Measurements from ENCODE around the gene FBXL7. TPM values are rescaled to one million over a fixed set of nuclear protein-coding genes. Genes with fewer than 3 reads are reported as not detected.

The FBXL7 gene
- total RNA-seq, 2 experiments from 2014 or later: not detected

DNA sequence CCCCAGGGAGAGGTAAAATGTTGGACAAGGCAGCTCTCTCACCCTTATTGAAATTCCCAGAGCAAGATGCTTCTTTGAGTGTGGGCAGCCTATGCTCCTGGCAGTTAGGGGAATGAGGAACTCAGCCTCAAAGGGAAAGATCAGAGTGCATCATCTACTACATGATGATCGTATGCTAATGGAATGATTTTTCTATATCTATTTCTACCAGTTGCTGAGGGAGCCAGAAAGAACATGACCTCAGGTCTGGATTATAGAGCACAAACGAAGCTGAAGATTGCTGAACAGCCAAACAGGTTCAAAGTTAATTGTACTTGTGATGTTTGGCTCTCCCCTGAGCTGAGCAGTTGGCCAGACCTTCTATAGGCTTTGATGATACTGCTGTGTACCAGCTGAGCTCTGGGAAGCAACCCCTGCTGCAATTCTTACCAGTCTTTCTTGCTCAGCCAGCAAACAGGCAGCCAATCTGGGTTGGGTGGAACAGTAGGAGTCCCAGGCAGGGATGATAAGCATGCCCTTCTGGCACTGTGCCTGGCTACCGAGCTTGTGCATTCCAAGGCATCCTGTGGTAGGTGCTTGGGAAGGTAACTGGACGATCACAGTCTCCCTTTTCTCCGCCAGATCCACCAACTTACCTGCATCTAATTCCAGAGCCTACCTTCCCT, 10.3 kb upstream of the FBXL7 start:
- Mint-ChIP-seq H3K36me3 (no peaks in the 10 kb centered on the region), H3K9me3 (peaks cover 3% of the 10 kb centered on the region), H3K4me3 (no peak overlapping the region), H3K4me1 (no peaks in the 10 kb centered on the region), H3K27me3 (no peaks in the 10 kb centered on the region), H3K27ac (no peak overlapping the region)
- DNase-seq: no peak

DNA sequence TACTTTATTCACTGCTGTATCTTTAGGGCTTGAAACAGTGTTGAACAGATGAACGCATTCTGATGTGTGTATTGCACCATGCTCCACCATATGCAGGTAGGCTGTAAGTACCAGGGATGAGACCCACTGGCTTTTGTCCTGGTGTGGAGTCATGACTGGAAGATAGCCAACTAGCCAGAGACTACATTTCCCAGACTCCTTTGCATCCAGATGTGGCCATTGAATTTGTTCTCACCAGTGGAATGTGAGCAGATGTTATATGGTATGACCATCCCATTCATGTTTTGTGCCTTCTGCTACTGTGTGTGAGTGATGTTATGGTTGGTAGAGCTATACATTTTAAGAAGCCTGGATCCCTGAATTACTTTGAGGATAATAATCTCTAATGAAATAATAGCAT, 7.4 kb upstream of the FBXL7 start:
- no peaks in the 10 kb centered on the region for H3K27me3 Mint-ChIP-seq
- peaks cover 3% of the 10 kb centered on the region for H3K9me3 Mint-ChIP-seq
- no peak overlapping the region for H3K27ac Mint-ChIP-seq
- H3K4me3 Mint-ChIP-seq: no peak overlapping the region
- H3K36me3 Mint-ChIP-seq: no peaks in the 10 kb centered on the region
- no peaks in the 10 kb centered on the region for H3K4me1 Mint-ChIP-seq
- DNase-seq: no peak

DNA sequence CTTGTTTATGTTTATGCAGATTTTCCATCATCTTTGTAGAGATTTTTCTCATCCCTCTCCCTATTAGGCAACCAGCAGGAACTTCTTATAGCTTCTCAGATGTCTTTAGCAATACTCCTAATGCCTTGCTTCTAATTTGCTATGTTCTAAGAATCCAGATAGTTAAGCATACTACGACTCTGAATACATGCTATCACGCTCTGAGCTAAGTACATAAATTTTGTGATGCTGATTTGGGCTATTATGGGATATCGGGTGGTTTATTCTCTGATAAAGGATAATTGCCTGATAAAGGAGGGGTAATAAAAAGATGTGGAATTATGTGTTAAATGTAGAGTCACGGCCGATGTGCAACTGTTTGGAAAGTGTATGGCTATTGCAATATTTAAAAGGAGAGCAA, 6.5 kb upstream of the FBXL7 start:
- no peaks in the 10 kb centered on the region for H3K4me1 Mint-ChIP-seq
- no peaks in the 10 kb centered on the region for H3K36me3 Mint-ChIP-seq
- no peak overlapping the region for H3K4me3 Mint-ChIP-seq
- H3K9me3 Mint-ChIP-seq: peaks cover 3% of the 10 kb centered on the region
- no peak for DNase-seq
- peaks cover 8% of the 10 kb centered on the region for H3K27me3 Mint-ChIP-seq
- no peak overlapping the region for H3K27ac Mint-ChIP-seq

DNA sequence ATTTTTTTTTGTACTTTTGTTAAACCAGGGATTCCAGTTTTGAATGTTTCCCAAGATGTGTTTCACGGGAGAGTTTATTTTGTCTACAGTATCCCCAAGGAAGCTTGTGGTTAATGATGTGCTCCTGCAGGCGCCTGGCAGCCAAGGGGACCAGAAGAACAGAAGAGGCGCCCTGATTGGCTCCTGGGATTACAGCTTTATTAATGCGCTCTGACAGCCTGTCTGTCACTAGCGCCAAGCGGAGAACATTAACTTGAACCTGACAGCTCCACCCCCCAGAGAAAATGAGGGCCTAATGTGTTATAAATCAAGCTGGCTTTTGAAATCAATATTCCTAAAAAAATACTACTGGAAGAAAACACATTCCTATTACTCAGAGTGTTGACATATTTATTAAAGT, 5.0 kb upstream of the FBXL7 start:
- peaks cover 3% of the 10 kb centered on the region for H3K9me3 Mint-ChIP-seq
- H3K27me3 Mint-ChIP-seq: peaks cover 18% of the 10 kb centered on the region

DNA sequence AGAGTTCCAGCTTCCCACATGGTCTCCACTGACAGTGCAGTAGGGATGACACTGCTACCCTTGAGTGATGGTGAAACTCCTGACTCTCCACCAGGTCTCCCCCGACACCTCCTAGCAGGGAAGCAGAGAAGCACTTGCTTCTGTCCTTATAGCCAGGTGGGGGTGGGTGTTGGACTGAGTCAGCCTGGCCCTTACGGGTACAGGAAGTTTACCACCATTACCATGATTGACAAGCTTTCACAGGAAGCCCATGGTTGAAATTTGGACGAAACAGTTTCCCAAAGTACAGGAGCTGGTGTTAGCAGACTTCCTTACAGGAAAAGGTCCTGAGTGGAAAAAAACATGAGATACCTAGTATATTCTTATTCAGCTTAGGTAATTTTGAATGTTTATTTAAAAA, 3.1 kb upstream of the FBXL7 start:
- H3K9me3 Mint-ChIP-seq: no peaks in the 10 kb centered on the region
- no peak for DNase-seq
- no peaks in the 10 kb centered on the region for H3K4me1 Mint-ChIP-seq
- H3K4me3 Mint-ChIP-seq: no peak overlapping the region
- no peaks in the 10 kb centered on the region for H3K36me3 Mint-ChIP-seq
- H3K27me3 Mint-ChIP-seq: peaks cover 33% of the 10 kb centered on the region
- no peak overlapping the region for H3K27ac Mint-ChIP-seq

More for the DNA sequence above, 5.0 kb upstream of the FBXL7 start:
- DNase-seq: no peak
- no peaks in the 10 kb centered on the region for H3K36me3 Mint-ChIP-seq
- H3K4me3 Mint-ChIP-seq: no peak overlapping the region
- no peak overlapping the region for H3K27ac Mint-ChIP-seq
- H3K4me1 Mint-ChIP-seq: no peaks in the 10 kb centered on the region

DNA sequence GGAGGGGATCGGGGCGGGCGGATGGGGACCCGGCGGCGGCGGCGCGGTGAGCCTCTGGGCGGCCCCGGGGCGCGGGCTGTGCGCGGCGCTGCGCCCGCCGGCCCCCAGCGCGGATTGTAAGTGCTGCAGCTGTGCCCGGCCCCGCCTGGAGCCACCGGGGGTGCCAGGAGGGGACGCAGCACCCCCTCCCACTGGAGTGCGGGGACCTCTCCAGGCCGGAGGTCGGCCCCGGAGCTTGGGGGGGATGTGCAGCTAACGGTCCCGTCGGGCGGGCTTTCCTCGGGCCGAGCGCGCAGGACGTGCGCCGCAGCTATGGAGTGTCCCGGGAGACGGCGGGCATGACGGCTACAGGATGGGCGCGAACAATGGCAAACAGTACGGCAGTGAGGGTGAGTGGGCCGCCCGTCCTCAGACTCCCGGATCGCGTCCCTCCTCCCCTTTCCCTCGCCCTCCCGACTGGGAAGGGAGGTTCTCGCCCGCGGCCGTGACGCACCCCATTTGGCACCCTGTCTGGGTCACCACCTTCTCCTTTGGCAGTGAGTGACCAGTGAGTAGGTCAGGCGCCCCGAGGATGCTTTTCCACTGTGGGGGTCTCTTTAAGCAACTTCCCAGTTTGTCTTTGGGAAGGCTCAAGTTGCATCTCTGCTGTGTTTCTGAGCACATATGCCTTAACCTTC, 483 bp downstream of the FBXL7 start:
- no peak for DNase-seq
- no peaks in the 10 kb centered on the region for H3K36me3 Mint-ChIP-seq
- no peak overlapping the region for H3K4me3 Mint-ChIP-seq
- peaks cover 43% of the 10 kb centered on the region for H3K27me3 Mint-ChIP-seq
- peaks cover 1% of the 10 kb centered on the region for H3K9me3 Mint-ChIP-seq
- no peak overlapping the region for H3K27ac Mint-ChIP-seq
- no peaks in the 10 kb centered on the region for H3K4me1 Mint-ChIP-seq

DNA sequence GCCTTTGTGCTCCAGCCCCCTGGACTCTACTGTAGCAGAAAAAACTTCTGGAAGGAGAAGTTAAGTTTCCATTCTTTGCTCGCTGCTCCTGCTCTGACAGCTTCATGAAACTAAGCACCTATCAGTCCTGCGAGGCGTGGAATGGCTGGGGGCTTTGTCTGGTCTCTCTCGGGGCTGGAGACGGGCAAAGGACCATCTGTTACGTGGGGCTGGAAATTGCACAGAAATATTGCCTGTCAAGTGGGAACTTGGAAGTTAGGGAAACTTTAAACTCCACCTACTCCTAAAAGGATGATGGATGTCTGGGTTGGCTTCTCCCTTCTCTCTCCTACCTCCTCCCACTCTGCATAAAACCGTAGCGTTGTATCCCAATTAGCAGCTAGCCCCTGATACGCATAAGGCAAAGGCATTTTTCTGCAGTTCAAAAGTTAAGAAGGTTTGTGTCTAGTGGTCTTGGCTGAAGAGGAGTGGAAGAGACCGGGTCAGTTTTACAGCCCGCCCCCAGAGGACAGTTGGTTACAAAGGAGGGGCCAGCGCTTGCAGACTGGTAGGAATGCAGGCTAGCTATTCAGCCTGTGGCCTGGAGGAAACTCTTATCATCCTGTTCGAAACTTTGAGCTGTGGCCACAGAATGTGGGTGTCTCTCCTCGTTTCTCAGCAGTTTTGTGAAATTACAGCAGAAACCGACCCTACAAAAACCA, 1.3 kb downstream of the FBXL7 start:
- H3K36me3 Mint-ChIP-seq: no peaks in the 10 kb centered on the region
- H3K9me3 Mint-ChIP-seq: peaks cover 1% of the 10 kb centered on the region
- no peak for DNase-seq
- H3K4me3 Mint-ChIP-seq: no peak overlapping the region
- H3K27ac Mint-ChIP-seq: no peak overlapping the region
- no peaks in the 10 kb centered on the region for H3K4me1 Mint-ChIP-seq
- H3K27me3 Mint-ChIP-seq: peaks cover 43% of the 10 kb centered on the region

DNA sequence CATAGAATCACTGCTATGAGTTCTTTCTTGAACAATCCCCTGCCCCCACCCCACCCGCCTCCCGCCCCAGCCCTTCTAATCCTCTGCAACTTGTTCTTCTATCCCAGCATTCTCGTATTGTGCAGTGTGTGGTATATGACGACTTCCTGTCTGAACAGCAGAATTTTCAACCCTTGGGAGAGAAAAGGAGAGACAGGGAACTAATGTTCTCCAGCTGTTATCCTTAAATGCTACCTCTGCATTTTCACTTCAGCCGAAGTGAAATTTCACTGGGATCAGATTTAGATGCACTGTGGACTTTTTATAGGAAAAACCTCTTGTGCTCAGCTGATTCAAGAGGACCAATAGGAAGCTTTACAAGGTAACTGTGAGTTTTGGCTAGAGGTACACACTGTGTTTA, 2.2 kb downstream of the FBXL7 start:
- Mint-ChIP-seq H3K36me3 (no peaks in the 10 kb centered on the region), H3K4me3 (no peak overlapping the region), H3K27ac (no peak overlapping the region), H3K27me3 (peaks cover 43% of the 10 kb centered on the region), H3K4me1 (no peaks in the 10 kb centered on the region), H3K9me3 (peaks cover 1% of the 10 kb centered on the region)
- DNase-seq: no peak

DNA sequence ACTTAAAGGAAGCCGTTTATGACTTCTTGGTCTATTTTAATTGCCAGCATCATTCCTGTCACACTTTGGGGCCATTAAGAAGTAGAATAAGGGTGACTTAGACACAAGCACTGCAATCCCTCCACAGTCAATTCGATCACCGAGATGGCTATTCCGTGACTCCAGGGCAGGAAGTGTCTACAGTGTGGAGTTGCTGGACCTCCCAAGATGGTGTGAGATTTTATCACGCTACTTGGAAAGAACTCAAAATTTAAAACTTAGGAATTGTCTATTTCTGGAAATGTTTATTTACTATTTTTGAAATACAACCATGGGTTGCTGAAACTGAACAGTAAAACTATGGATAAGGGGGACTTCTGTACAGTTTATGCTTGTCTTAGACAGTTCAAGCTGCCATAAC, 6.2 kb downstream of the FBXL7 start:
- Mint-ChIP-seq H3K4me1 (no peaks in the 10 kb centered on the region), H3K36me3 (no peaks in the 10 kb centered on the region), H3K4me3 (no peak overlapping the region), H3K27me3 (peaks cover 17% of the 10 kb centered on the region), H3K9me3 (peaks cover 1% of the 10 kb centered on the region), H3K27ac (no peak overlapping the region)
- DNase-seq: no peak

DNA sequence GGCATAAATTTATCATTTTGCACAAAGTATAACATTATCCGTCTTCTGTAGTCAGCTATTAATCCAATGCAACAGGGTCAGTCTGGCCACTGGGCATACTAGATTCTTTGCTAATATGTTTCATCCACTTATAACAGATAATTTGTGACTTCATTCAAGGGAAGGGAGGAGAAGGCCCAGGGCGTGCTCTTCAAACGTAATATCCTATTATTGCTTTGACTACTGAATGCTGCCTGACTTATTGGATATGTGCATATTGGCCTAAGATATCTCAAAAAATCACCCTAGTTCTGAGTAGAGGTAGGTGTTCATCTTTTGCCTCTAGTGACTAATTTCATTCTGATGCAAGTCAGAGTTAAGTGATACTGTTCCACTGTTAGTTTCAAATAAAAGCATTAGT, 6.9 kb downstream of the FBXL7 start:
- Mint-ChIP-seq H3K9me3 (peaks cover 1% of the 10 kb centered on the region), H3K4me3 (no peak overlapping the region), H3K4me1 (no peaks in the 10 kb centered on the region), H3K27me3 (peaks cover 10% of the 10 kb centered on the region), H3K27ac (no peak overlapping the region), H3K36me3 (no peaks in the 10 kb centered on the region)
- DNase-seq: no peak

DNA sequence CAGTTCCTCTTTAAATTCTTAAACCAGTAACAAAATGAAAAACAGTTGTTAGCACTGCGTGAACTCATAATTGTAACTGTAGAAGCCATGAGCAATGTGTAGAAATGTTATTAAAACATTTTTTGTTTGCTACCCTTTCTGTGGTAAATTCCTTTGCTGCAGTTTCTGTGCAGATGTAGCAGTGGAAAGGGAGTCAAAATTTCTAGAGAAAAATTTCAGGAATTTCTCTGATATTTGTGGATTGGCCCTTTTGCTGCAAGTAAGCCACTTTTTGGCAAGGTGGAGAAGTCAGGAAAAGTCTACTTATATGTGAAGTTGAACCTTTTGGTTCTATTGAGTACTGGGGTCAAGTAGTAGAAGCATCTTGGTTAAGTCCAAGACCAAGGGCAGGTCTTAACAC, 10.1 kb downstream of the FBXL7 start:
- no peak overlapping the region for H3K4me3 Mint-ChIP-seq
- H3K27ac Mint-ChIP-seq: no peak overlapping the region

DNA sequence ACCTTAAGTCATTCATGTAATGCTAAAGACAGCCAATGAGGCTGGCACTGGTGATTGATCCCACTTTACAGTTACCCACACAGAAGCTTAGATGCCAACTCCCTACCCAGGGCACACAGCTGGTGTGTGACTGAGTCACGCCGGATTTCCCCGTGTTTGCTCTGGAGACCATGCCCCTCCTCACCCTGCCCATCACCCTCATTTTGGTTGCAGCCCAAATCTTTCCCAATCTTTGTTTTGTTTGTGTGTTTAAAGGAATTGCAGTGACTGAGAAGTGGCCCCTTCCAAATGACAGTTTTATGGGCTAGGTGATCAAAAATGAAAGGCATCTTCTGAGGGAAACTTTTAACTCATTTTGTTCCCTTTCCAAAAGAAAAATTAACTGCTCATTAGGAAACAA, 10.9 kb downstream of the FBXL7 start:
- Mint-ChIP-seq H3K4me1 (no peaks in the 10 kb centered on the region), H3K36me3 (no peaks in the 10 kb centered on the region), H3K9me3 (no peaks in the 10 kb centered on the region), H3K27ac (no peak overlapping the region), H3K4me3 (no peak overlapping the region), H3K27me3 (no peaks in the 10 kb centered on the region)
- DNase-seq: no peak

More for the DNA sequence above, 10.1 kb downstream of the FBXL7 start:
- Mint-ChIP-seq H3K9me3 (no peaks in the 10 kb centered on the region), H3K4me1 (no peaks in the 10 kb centered on the region), H3K36me3 (no peaks in the 10 kb centered on the region), H3K27me3 (no peaks in the 10 kb centered on the region)
- DNase-seq: no peak

DNA sequence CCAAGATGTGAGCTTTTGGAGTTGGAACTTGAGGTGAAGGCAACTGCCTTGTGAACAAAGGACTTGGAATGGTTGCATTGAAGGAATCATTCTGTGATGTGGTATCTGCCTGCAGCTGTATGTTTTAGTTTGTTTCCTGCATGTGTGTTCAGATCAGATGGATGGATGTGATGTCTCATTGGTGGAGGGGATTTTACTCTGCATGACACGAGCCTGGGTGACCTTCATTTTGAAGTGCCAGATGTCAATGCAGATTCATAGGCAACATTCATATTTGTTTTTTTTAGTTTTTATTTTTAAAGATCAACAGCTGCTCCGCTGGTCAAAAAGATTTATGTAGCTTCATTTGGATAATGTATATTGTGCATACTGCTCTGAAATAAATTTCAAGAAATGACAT, 13.5 kb downstream of the FBXL7 start:
- DNase-seq: no peak
- Mint-ChIP-seq H3K4me1 (no peaks in the 10 kb centered on the region), H3K4me3 (no peak overlapping the region), H3K27me3 (peaks cover 4% of the 10 kb centered on the region), H3K27ac (no peak overlapping the region), H3K36me3 (no peaks in the 10 kb centered on the region), H3K9me3 (peaks cover 2% of the 10 kb centered on the region)

DNA sequence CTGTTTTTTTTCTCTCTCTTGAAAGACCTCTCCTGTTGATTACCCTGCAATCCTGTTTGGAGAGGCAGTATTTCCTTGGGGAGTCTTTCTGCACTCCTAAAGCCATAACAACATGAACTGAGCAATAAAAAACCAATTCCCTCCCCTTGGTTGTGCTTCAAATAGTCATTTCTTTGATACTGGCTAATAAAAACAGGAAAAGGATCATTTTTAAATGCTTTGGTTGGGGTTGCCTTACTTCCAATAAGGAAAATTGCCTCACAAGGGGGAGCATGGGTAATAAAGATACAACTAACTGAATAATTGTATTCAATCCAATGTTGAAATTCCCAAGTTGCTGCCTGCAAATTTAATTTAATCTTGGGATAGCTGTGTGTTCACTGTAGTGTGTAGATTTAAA, 13.9 kb downstream of the FBXL7 start:
- Mint-ChIP-seq H3K9me3 (peaks cover 2% of the 10 kb centered on the region), H3K27ac (no peak overlapping the region), H3K36me3 (no peaks in the 10 kb centered on the region), H3K4me3 (no peak overlapping the region), H3K27me3 (peaks cover 4% of the 10 kb centered on the region), H3K4me1 (no peaks in the 10 kb centered on the region)
- no peak for DNase-seq

DNA sequence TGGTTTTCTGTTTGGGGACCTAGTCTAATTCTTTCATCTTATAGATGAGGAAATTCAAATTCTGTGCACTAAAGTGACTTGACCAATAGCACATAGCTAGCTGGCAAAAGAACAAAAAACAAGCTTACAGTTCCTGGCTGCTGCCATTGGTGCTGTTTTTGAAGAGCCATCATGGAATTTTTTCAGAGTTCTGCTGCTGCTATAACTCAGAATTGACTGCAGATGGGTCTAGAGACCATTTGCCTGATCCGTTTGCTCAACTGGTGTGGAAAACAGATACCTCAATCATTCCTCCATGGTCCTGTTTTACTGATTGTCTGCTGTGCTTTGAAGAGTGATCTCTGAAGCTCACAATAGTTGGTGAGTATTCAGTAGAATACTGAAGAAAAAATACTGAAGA, 15.2 kb downstream of the FBXL7 start:
- Mint-ChIP-seq H3K4me3 (no peak overlapping the region), H3K27ac (no peak overlapping the region), H3K9me3 (peaks cover 2% of the 10 kb centered on the region), H3K27me3 (peaks cover 4% of the 10 kb centered on the region), H3K36me3 (no peaks in the 10 kb centered on the region), H3K4me1 (no peaks in the 10 kb centered on the region)
- no peak for DNase-seq

DNA sequence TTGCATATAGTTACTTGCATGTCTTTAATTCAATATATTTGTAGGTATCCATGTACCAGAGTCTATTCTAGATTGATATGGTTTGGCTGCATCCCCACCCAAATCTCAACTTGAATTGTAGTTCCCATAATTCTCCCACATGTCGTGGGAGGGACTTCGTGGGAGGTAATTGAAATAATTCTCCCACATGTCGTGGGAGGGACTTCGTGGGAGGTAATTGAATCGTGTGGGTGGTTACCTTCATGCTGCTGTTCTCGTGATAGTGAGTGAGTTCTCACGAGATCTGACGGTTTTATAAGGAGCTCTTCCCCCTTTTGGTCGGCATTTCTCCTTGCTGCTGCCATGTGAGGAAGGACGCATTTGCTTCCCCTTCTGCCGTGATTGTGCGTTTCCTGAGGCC, 16.5 kb downstream of the FBXL7 start:
- Mint-ChIP-seq H3K36me3 (no peaks in the 10 kb centered on the region), H3K4me1 (no peaks in the 10 kb centered on the region), H3K4me3 (no peak overlapping the region), H3K27me3 (peaks cover 4% of the 10 kb centered on the region), H3K9me3 (peaks cover 2% of the 10 kb centered on the region), H3K27ac (no peak overlapping the region)
- no peak for DNase-seq
